Caco-2 (cell line): ENCODE data around the gene TBC1D8. TPM values are rescaled to one million over a fixed set of nuclear protein-coding genes. Genes with fewer than 3 reads are reported as not detected.

ENCODE experiments used
- BruUV-seq: library from RNA; stranded (reverse); fragments of 400-500 nt; replicated peaks from 2 replicates; lab custom pipeline; 2021; lab: Mats Ljungman, UMichigan
- CTCF ChIA-PET: fragments of 300-600 bp; sonication (Branson Sonifier 250); formaldehyde crosslinking; loops from one replicate; lab custom pipeline; 2022; ENCODE audit warnings: antibody characterized with exemption; lab: Charles Lee
- POLR2A ChIA-PET: fragments of 300-600 bp; sonication (Branson Sonifier 250); formaldehyde crosslinking; loops from one replicate; lab custom pipeline; 2022; ENCODE audit warnings: antibody characterized with exemption; lab: Charles Lee
- DNase-seq, 2 experiments: peaks; one replicate each; pipeline versions ENCODE4 v3.0.0 to v3.0.0-alpha.2; 2020 to 2022
- H3K27me3 ChIP-seq: replicated peaks from 2 replicates; pipeline ENCODE4 v1.6.0; 2011; ENCODE audit warnings: low read length; ENCODE audit not compliant: control insufficient read depth, insufficient read depth
- H3K36me3 ChIP-seq: 2 replicates; pipeline ENCODE4 v1.5.1; 2011; ENCODE audit warnings: low read length; ENCODE audit not compliant: control insufficient read depth, insufficient read depth
- H3K4me1 ChIP-seq: fragments of 250-450 bp; sonication (Bioruptor Pico); 2 replicates; pipeline ENCODE4 v1.5.1; 2020; ENCODE audit warnings: mild to moderate bottlenecking
- H3K4me3 ChIP-seq: 2 replicates; pipeline ENCODE4 v1.5.1; 2011; ENCODE audit warnings: low read depth, mild to moderate bottlenecking, control low read depth, low read length
- H3K9me3 ChIP-seq: fragments of 250-450 bp; sonication (Bioruptor Pico); 2 replicates; pipeline ENCODE4 v1.5.1; 2020; ENCODE audit warnings: mild to moderate bottlenecking, moderate library complexity
- H3K27ac Mint-ChIP-seq: one replicate; pipeline ENCODE4 v1.8.0; 2022; ENCODE audit warnings: mixed read lengths; ENCODE audit not compliant: unreplicated experiment
- H3K27me3 Mint-ChIP-seq: one replicate; pipeline ENCODE4 v1.8.0; 2022; ENCODE audit warnings: mixed read lengths; ENCODE audit not compliant: insufficient read depth, unreplicated experiment
- H3K36me3 Mint-ChIP-seq: one replicate; pipeline ENCODE4 v1.8.0; 2022; ENCODE audit warnings: mild to moderate bottlenecking, mixed read lengths; ENCODE audit not compliant: insufficient read depth, unreplicated experiment
- H3K4me1 Mint-ChIP-seq: one replicate; pipeline ENCODE4 v1.8.0; 2022; ENCODE audit warnings: low read depth, mixed read lengths; ENCODE audit not compliant: unreplicated experiment
- H3K4me3 Mint-ChIP-seq: one replicate; pipeline ENCODE4 v1.8.0; 2022; ENCODE audit warnings: mild to moderate bottlenecking, moderate library complexity, mixed read lengths; ENCODE audit not compliant: unreplicated experiment
- H3K9me3 Mint-ChIP-seq: one replicate; pipeline ENCODE4 v1.8.0; 2022; ENCODE audit warnings: mixed read lengths; ENCODE audit not compliant: unreplicated experiment
- intact Hi-C: fragments of 100-400 bp; cut with micrococcal nuclease; formaldehyde crosslinking; loops from one replicate; pipeline ENCODE4 v1.10.0; 2022; ENCODE audit not compliant: unreplicated experiment
- total RNA-seq: library from RNA; stranded (reverse); gene quantifications from 2 replicates; pipeline ENCODE4 v1.2.3, GENCODE V29; 2022
- TF ChIP-seq, protein P1 (sequence below), 2 experiments: fragments of 200-600 bp in 1 of 2; IDR thresholded peaks; 1 replicate in 1 of 2; 2 replicates in 1 of 2; pipeline versions ENCODE4 v1.5.1 to v1.8.0; 2011 to 2022; ENCODE audit warnings: antibody characterized with exemption in 1 of 2, control low read depth in 1 of 2, inconsistent platforms in 1 of 2, low read depth in 1 of 2, low read length in 1 of 2, mild to moderate bottlenecking in 1 of 2, moderate library complexity in 1 of 2; ENCODE audit not compliant: insufficient read depth in 1 of 2, severe bottlenecking in 1 of 2, unreplicated experiment in 1 of 2

TBC1D8 gene
- total RNA-seq, 1 experiment from 2014 or later = 29.5 TPM

DNA sequence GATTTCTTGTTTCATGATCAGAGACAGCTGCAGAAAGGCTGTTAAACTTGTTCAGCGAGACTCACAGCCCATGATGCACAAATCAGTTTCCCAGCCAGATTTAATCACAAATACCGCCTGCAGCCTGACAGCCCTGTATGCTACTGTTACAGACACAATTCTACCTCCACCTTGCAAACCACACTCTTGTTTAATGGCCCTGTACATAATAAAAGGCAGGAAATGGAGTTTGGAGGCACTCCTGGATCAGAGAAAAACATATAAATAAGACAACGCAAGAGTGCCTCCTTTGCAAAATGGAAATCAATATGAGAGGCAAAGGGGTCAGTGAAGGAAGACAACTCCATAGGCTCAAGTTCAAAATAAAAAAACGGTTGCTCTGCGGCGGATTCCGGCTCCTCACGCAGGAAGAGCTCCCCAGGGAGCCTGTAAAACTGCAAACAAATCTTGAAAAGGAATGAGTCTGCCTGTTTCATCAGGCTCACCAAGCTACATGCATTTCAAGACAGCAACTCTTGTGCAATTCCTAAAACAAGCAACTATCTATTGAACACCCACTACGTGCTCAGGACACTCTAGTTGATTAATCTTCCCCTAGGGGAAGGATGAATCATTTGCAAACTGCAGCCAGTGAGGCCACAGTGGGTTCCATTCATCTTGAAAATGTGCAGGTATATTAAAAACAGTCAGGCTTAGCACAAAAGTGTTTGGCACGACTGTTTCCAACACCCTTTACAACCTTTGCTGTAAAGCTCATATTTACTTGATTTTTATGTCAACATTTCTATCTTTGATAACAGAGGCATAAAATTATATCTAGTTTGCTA, 37.5 kb downstream of the TBC1D8 start:
- Histone ChIP-seq H3K27me3 (no peaks in the 10 kb centered on the region), H3K4me1 (peaks cover 31% of the 10 kb centered on the region), H3K4me3 (no peak overlapping the region), H3K9me3 (no peaks in the 10 kb centered on the region), H3K36me3 (no peaks in the 10 kb centered on the region)
- H3K27ac Mint-ChIP-seq = peak overlapping the region; percentile 33
- no peaks in the 10 kb centered on the region for H3K27me3 Mint-ChIP-seq
- H3K9me3 Mint-ChIP-seq = no peaks in the 10 kb centered on the region
- TF ChIP-seq, protein P1, sequence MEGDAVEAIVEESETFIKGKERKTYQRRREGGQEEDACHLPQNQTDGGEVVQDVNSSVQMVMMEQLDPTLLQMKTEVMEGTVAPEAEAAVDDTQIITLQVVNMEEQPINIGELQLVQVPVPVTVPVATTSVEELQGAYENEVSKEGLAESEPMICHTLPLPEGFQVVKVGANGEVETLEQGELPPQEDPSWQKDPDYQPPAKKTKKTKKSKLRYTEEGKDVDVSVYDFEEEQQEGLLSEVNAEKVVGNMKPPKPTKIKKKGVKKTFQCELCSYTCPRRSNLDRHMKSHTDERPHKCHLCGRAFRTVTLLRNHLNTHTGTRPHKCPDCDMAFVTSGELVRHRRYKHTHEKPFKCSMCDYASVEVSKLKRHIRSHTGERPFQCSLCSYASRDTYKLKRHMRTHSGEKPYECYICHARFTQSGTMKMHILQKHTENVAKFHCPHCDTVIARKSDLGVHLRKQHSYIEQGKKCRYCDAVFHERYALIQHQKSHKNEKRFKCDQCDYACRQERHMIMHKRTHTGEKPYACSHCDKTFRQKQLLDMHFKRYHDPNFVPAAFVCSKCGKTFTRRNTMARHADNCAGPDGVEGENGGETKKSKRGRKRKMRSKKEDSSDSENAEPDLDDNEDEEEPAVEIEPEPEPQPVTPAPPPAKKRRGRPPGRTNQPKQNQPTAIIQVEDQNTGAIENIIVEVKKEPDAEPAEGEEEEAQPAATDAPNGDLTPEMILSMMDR (IDR thresholded peaks at IDR 0.05; ENCODE audit: insufficient read depth in 1 of 2, low read depth in 1 of 2, low read length in 1 of 2, severe bottlenecking in 1 of 2, unreplicated experiment in 1 of 2) = no peak
- intact Hi-C loops = loop anchor here (2.0 kb wide), 1 partner anchor 37 kb away; the partner anchor contains the start of gene TBC1D8
- peak overlapping the region; percentile 8 for H3K4me3 Mint-ChIP-seq
- no TSS peak for BruUV-seq
- DNase-seq = peak in 1 of 2 experiments; percentile 32
- ChIA-PET CTCF (no interaction called here), POLR2A (no interaction called here)
- peaks cover 32% of the 10 kb centered on the region for H3K4me1 Mint-ChIP-seq
- no peaks in the 10 kb centered on the region for H3K36me3 Mint-ChIP-seq

DNA sequence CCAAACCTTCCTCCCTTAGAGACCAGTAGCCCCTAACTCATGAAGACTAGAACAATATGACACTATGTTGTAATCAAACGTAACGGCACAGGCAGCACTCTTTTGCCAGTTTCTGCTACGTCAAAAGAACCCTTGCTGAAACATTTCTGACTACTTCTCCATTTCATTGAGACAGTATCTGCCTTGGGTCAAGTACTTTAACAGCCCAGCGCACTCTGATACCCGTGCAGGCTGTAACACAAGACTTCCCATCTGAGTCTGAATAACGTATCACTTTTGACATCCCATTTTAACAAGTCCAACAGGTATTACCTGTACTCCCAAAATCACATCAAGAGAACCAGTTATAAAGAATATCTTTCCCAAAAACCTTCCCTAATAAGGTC, 38.4 kb downstream of the TBC1D8 start:
- TF ChIP-seq, protein P1 (IDR thresholded peaks at IDR 0.05; ENCODE audit: insufficient read depth in 1 of 2, low read depth in 1 of 2, low read length in 1 of 2, severe bottlenecking in 1 of 2, unreplicated experiment in 1 of 2) = no peak
- ChIA-PET POLR2A (no interaction called here), CTCF (no interaction called here)
- H3K9me3 ChIP-seq = no peaks in the 10 kb centered on the region
- DNase-seq = no peak
- intact Hi-C loops = loop anchor here (2.0 kb wide), 1 partner anchor 38 kb away; the partner anchor contains the start of gene TBC1D8
- no peaks in the 10 kb centered on the region for H3K36me3 ChIP-seq
- H3K27me3 ChIP-seq = no peaks in the 10 kb centered on the region
- Mint-ChIP-seq H3K4me3 (no peak overlapping the region), H3K27me3 (no peaks in the 10 kb centered on the region), H3K27ac (peak overlapping the region; percentile 33), H3K36me3 (no peaks in the 10 kb centered on the region), H3K4me1 (peaks cover 32% of the 10 kb centered on the region), H3K9me3 (no peaks in the 10 kb centered on the region)
- no TSS peak for BruUV-seq
- H3K4me1 ChIP-seq = peaks cover 26% of the 10 kb centered on the region
- H3K4me3 ChIP-seq = no peak overlapping the region

GRCh38 chr2:101111917-101112771, 39.0 kb downstream of the TBC1D8 start:
- Mint-ChIP-seq H3K36me3 (no peaks in the 10 kb centered on the region), H3K4me3 (no peak overlapping the region), H3K27me3 (no peaks in the 10 kb centered on the region), H3K4me1 (peaks cover 33% of the 10 kb centered on the region), H3K9me3 (no peaks in the 10 kb centered on the region), H3K27ac (no peak overlapping the region)
- CTCF ChIA-PET = no interaction called here
- BruUV-seq = no TSS peak
- H3K4me1 ChIP-seq = peaks cover 20% of the 10 kb centered on the region
- no peak overlapping the region for H3K4me3 ChIP-seq
- DNase-seq = no peak
- TF ChIP-seq, protein P1 (IDR thresholded peaks at IDR 0.05; ENCODE audit: insufficient read depth in 1 of 2, low read depth in 1 of 2, low read length in 1 of 2, severe bottlenecking in 1 of 2, unreplicated experiment in 1 of 2) = no peak
- H3K27me3 ChIP-seq = no peaks in the 10 kb centered on the region
- intact Hi-C loops = loop anchor here (2.0 kb wide), 1 partner anchor 39 kb away; the partner anchor contains the start of gene TBC1D8
- POLR2A ChIA-PET = no interaction called here
- no peaks in the 10 kb centered on the region; the same call in 1 of the 2 replicates for H3K36me3 ChIP-seq
- H3K9me3 ChIP-seq = no peaks in the 10 kb centered on the region
